ENCODE measurements around the gene ATG7.
"Not testable (repeated sequence)": the region's sequence is repeated elsewhere in the genome, so short reads cannot be mapped to it uniquely, and the experiment has no call there.

ATG7 gene

DNA sequence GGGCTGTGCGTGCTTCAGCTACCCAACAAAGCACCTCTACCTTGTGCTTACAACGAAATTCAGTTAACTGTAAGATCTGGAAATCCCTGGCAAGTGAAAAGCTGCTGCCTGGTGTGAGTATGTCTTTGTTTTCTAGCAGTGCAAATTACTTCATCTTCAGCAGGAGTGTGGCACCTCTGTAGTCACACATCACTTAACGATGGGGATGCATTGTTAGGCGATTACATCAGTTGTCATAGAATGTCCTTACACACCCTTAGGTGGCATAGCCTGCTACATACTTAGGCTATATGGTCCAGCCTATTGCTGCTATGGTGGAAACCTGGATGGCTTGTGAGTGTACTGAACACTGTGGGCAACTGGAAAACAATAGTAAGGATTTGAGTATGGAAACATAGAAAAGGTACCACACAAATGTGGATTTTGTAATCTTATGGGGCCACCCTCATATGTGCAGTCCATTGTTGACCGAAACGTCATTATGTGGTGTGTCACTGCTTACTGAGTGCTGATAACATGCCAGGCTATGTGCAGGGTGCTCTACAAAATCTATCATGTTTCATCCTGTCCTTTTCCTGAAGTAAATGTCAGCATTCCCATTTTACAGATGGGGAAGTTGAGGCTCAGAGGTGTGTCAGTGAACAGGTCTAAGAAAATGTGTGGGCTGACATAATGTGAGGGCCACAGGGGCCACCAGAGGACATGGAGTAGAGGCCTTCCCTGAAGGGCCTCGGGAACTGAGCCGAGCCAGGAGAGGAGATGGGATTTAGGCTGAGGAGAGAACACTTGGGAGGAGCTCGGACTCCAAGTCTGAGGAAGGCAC lies 198.0 kb downstream of the ATG7 start:
- DNase-seq: no peak

- DNase-seq: no peak
These were observed 203.1 kb downstream of the ATG7 start for GRCh38 chr3:11475324-11475723.

DNA sequence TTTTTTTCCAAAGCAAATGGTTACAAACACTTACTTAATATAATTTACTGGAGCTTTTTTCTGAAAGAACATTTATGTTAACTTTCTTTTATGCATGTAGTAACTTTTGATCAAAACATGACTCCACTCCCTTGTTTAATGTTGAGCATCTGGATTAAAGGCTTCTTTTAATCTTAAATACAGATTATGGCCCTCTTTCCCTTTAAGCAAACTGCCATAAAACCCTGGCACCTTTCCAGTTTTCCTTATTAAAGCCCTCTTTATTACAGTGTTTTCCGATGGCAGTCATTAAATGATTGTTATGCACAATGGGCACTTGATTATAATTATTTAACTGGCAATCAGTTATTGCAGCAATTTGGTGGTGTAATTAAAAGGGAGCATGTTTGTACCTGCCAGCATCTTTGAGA lies 204.5 kb downstream of the ATG7 start:
- no peak for DNase-seq

GRCh38 chr3:11477407-11477911 lies 205.3 kb downstream of the ATG7 start:
- no peak for DNase-seq

DNA sequence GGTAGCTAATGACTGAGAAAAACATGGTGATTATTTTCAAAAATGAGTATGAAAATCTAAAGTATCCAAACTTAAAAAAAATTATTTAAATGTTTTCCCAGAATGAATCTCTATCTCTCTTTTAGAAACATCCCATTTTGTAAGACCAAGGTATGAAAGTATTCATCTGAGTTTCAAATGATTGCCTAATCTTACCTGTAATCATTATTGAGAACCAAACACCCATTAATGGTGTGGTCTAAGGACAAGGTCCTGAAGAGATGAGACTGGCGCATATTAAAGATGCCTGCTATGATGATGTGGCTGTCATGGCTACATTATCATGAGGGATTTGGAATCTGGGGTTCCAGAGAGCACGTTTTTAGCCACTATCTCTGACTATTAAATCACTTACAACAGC lies 206.0 kb downstream of the ATG7 start:
- DNase-seq: no peak

- DNase-seq: no peak
These were observed 207.0 kb downstream of the ATG7 start for GRCh38 chr3:11479221-11479620.

- DNase-seq: no peak
These were observed 208.6 kb downstream of the ATG7 start for GRCh38 chr3:11480663-11481298.

DNA sequence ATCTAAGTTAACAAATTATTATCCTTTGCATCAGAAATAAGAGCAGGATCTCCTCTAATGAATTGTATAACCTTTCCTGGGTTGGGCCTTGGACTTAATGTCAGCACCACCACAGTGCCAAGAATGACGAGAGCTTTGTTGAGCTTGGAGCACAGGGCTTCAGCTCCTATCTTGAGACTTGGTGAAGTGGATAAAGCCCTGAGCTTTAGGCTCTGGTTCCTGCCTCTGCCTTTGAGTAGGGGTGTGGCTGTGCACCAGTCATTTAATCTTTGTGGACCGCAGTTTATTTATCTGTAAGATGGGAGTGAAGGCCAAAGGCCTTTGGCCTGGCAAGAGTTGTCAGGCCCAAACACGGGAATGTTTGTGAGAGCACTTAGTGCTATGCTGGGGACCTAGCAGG lies 209.4 kb downstream of the ATG7 start:
- no peak for DNase-seq

- DNase-seq: no peak
These were observed 209.8 kb downstream of the ATG7 start for GRCh38 chr3:11482021-11482420.

GRCh38 chr3:11488356-11488755 lies 216.2 kb downstream of the ATG7 start:
- DNase-seq: not testable (repeated sequence)

DNA sequence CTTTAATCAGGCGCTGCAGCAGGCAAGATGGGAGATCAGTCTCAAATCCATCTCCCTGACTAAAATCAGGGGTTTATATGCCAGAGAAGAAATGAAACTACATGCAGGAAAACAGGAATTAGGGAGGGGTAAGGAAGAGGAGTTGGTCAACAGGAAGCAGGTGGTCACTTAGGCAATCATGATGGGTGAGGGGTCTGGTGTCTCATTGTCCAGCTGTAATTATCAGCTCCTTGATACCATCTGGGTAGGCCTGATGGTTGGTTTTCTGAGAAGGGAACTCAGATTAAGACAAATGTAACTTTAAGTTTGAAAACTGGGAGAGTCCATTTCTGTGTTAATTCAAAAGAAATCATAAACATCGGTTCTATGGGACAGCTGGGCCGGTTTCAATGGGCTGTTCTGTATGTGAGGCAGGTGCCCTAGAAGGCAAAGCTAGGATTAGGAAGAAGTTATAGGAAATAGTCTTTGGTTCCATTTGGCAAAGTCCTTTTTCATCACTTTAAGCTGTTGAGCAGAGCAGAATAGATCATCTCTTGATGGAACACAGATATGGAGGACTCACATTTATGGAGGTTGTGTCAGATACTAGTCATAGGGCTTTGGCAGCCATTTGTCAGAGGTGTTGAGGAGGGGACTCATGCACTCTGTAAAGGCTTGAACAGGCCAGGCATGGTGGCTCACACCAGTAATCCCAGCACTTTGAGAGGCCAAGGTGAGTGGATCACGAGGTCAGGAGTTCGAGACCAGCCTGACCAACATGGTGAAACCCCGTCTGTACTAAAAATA lies 222.1 kb downstream of the ATG7 start:
- no peak for DNase-seq

DNA sequence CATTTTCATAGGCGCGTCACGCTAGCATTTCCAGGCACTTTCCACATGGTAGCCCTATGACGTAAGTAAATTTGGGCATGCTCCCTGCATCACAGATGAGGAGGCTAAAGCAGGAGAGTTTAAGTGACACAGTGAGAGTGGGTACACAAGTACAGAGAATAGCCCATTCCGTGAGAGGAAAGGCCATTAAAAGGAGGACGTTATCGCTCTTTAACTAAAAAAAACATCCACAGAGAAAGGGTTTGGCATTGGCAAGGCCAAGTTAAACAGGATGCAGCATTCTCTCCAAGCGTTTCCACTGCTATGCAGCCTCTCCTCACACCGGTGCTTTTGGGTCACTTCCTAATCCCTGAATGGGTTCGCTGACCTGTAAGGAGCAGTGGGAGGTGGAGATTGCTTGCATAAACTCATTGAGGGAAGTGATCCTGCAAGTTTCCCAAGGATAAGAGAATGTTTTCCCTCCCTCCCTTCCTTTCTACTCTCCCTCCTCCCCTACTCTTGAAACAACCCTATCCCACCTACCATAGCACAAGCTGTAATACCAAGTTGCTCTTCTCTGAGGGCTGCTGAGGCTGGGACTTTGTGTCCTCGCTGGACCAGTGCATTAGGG lies 223.9 kb downstream of the ATG7 start:
- DNase-seq: no peak

DNA sequence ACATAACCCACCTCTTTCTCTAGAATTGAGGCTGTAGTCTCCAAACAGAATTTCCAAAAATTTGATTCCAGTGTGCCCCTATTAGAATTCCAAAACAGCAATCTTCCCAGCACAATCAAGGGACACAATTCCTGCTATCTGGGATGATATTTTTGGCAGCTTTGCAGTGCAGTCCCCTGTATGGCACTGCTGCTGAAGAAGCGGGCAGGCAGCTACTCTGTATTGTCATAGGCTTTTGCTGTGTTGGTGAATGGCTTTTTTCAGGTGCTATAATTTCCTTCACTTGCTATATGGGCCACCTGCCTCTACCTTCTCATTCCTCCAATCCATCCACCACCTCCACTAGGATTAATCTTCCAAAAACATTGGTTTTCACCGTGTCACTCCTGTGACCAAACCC lies 226.0 kb downstream of the ATG7 start:
- DNase-seq: no peak

GRCh38 chr3:11498646-11499045 lies 226.4 kb downstream of the ATG7 start:
- no peak for DNase-seq

GRCh38 chr3:11499144-11499543 lies 226.9 kb downstream of the ATG7 start:
- no peak for DNase-seq

DNA sequence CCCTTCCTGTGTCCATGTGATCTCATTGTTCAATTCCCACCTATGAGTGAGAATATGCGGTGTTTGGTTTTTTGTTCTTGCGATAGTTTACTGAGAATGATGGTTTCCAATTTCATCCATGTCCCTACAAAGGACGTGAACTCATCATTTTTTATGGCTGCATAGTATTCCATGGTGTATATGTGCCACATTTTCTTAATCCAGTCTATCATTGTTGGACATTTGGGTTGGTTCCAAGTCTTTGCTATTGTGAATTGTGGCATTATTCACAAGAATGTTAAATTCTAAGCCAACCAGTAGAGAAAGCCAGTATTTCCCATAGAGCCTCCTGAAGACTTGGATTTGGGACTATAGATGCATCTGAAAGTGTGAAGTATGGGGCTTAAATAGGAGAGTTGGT lies 230.2 kb downstream of the ATG7 start:
- DNase-seq: not testable (repeated sequence)

GRCh38 chr3:11507719-11508118 lies 235.5 kb downstream of the ATG7 start:
- DNase-seq: no peak

- no peak for DNase-seq
These were observed 236.4 kb downstream of the ATG7 start for GRCh38 chr3:11508346-11509172.

- DNase-seq: no peak
These were observed 237.2 kb downstream of the ATG7 start for GRCh38 chr3:11509173-11510000.

DNA sequence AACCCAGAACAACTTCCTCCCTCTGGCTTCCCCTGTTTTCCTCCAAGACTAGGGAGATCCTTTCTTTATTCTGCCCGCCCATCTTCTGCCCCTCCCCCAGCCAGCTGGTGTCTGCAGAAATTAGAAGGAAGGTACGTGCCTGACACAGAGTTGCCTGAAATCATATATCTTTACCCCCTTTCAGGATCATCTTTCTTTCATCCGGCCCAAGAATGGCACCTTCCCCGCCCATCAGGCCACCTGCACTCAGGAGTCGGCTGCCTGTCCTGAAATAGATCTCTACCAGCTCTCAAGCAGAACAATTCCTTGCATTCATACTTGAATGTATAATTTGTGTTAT lies 237.8 kb downstream of the ATG7 start:
- no peak for DNase-seq

- no peak for DNase-seq
These were observed 238.2 kb downstream of the ATG7 start for GRCh38 chr3:11510356-11510755.

Measured in CD4-positive, alpha-beta T cell treated with Interleukin-17A for 4 hours (primary cell).